ENCODE data around the gene QRICH1.

GRCh38 chr3:49110780-49111179, 16.9 kb upstream of the QRICH1 start:
- TF ChIP-seq CTCF (conservative IDR thresholded peaks at IDR 0.05) (no peak), ZFX (IDR thresholded peaks at IDR 0.05) (no peak)

All from C4-2B (cell line).